GM21360 (cell line): ENCODE measurements around the gene FRMD4A.

Source experiments
- ATAC-seq: cut with Tn5 transposase; IDR thresholded peaks from one replicate; pipeline ENCODE4 v1.9.1; 2021; ENCODE audit warnings: mild to moderate bottlenecking, moderate library complexity; ENCODE audit not compliant: unreplicated experiment

FRMD4A gene

GRCh38 chr10:13669182-13669855, 661.4 kb downstream of the FRMD4A start:
- no peak for ATAC-seq

GRCh38 chr10:13668126-13668525, 662.6 kb downstream of the FRMD4A start:
- no peak for ATAC-seq

GRCh38 chr10:13665516-13666262, 665.0 kb downstream of the FRMD4A start:
- ATAC-seq = no peak

GRCh38 chr10:13661256-13661655, 669.5 kb downstream of the FRMD4A start:
- no peak for ATAC-seq

GRCh38 chr10:13660551-13660920, 670.2 kb downstream of the FRMD4A start:
- no peak for ATAC-seq

GRCh38 chr10:13659887-13660550, 670.7 kb downstream of the FRMD4A start:
- ATAC-seq = no peak

GRCh38 chr10:13658871-13659685, 671.6 kb downstream of the FRMD4A start:
- ATAC-seq = no peak

GRCh38 chr10:13658264-13658663, 672.5 kb downstream of the FRMD4A start:
- ATAC-seq = no peak

GRCh38 chr10:13657101-13657680, 673.5 kb downstream of the FRMD4A start:
- no peak for ATAC-seq

- ATAC-seq = no peak
Measured at GRCh38 chr10:13656337-13657100, 674.2 kb downstream of the FRMD4A start.

GRCh38 chr10:13654846-13655245, 675.9 kb downstream of the FRMD4A start:
- ATAC-seq = no peak

GRCh38 chr10:13654118-13654830, 676.5 kb downstream of the FRMD4A start:
- ATAC-seq = no peak

GRCh38 chr10:13652860-13653259, 677.9 kb downstream of the FRMD4A start:
- no peak for ATAC-seq

- ATAC-seq = no peak
Measured at GRCh38 chr10:13651969-13652720, 678.6 kb downstream of the FRMD4A start.

GRCh38 chr10:13650961-13651360, 679.8 kb downstream of the FRMD4A start:
- no peak for ATAC-seq

GRCh38 chr10:13649844-13650520, 680.7 kb downstream of the FRMD4A start:
- ATAC-seq = no peak

- ATAC-seq = no peak
Measured at GRCh38 chr10:13648425-13648824, 682.3 kb downstream of the FRMD4A start.

- no peak for ATAC-seq
Measured at GRCh38 chr10:13644866-13645265, 685.9 kb downstream of the FRMD4A start.
